ENCODE results near the gene SEMA6A. TPM values are rescaled to one million over a fixed set of nuclear protein-coding genes. Genes with fewer than 3 reads are reported as not detected.
"Not testable (repeated sequence)": the region's sequence is repeated elsewhere in the genome, so short reads cannot be mapped to it uniquely, and the experiment has no call there.

Gene SEMA6A
- total and polyA plus RNA-seq, 2 donors: 6.6 to 54.0 TPM

- WGBS: 89% methylated on average over 5 of the region's 5 CpGs
- Histone ChIP-seq H3K4me1 (ENCODE audit: insufficient read depth) (no peaks in the 10 kb centered on the region), H3K27ac (ENCODE audit: low read depth) (no peak overlapping the region), H3K36me3 (ENCODE audit: insufficient read depth) (no peaks in the 10 kb centered on the region), H3K4me3 (ENCODE audit: low read depth, low read length) (no peak overlapping the region)
- DNase-seq (ENCODE audit: extremely low spot score): no peak
Measured at GRCh38 chr5:116531117-116531516, 43.5 kb downstream of the SEMA6A start.

DNA sequence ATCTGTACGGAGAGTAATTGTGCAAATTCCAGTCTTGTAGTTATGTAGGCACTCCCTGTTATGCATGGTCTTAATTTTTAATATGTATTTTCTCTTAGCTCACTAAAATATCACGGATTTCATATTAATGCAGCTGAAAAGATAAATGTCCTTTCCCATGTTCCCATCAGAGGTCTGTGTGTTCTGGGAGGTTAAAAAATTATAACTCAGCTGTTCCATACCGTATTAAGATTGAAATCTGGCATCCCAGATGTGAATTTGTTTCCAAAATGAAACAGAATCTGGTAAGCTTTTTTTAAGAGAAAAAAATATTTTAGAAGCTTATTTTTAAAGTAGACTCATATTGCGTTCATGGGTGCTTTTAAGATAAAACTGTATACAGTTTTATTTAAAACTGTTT is 44.3 kb downstream of the SEMA6A start:
- no peaks in the 10 kb centered on the region for H3K4me1 ChIP-seq (ENCODE audit: insufficient read depth)
- no peak overlapping the region for H3K4me3 ChIP-seq (ENCODE audit: low read depth, low read length)
- DNase-seq (ENCODE audit: extremely low spot score): no peak
- no peak overlapping the region for H3K27ac ChIP-seq (ENCODE audit: low read depth)
- no peaks in the 10 kb centered on the region for H3K36me3 ChIP-seq (ENCODE audit: insufficient read depth)
- 81% methylated on average over 4 of the region's 4 CpGs for WGBS

- WGBS: 86% methylated on average over 4 of the region's 4 CpGs
- DNase-seq (ENCODE audit: extremely low spot score): no peak
- no peak overlapping the region for H3K4me3 ChIP-seq (ENCODE audit: low read depth, low read length)
- peaks cover 2% of the 10 kb centered on the region for H3K4me1 ChIP-seq (ENCODE audit: insufficient read depth)
- H3K36me3 ChIP-seq (ENCODE audit: insufficient read depth): no peaks in the 10 kb centered on the region
- no peak overlapping the region for H3K27ac ChIP-seq (ENCODE audit: low read depth)
Measured at GRCh38 chr5:116529615-116530014, 45.0 kb downstream of the SEMA6A start.

DNA sequence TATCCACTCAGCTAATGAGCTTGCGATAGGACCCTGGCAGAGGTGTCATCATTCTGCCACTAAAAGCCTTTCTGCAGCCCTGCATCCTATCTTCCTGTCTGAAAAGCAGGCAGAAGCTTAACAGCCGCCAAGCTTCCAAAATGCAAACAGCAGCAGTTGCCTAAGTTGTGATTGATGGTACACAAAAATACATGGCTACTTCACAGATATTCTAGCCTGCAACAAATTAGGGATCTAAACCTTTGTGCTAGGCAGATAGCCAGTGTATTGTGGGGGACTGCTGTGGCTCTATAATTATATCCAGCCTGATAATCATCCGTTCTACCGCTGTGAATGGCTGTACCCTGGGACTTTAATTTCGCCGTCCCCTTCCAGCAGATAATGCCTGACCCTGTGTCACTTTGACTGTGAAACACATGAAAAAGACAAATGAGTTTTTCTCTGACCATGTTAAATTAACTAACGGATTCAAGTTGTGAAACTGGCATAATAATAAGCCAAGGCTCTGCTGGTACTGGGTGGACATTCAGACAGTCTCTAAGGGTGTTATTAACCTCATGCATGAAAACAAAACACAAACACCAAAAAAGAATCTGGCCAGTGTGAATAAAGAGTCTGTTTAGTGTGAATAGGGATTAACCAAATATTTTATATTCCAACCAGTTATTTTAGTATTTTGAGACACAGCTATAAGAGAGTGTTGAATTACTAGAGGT is 45.9 kb downstream of the SEMA6A start:
- 77% methylated on average over 7 of the region's 7 CpGs for WGBS
- Histone ChIP-seq H3K36me3 (ENCODE audit: insufficient read depth) (no peaks in the 10 kb centered on the region), H3K27ac (ENCODE audit: low read depth) (no peak overlapping the region), H3K4me1 (ENCODE audit: insufficient read depth) (peaks cover 2% of the 10 kb centered on the region), H3K4me3 (ENCODE audit: low read depth, low read length) (no peak overlapping the region)
- no peak for DNase-seq (ENCODE audit: extremely low spot score)

DNA sequence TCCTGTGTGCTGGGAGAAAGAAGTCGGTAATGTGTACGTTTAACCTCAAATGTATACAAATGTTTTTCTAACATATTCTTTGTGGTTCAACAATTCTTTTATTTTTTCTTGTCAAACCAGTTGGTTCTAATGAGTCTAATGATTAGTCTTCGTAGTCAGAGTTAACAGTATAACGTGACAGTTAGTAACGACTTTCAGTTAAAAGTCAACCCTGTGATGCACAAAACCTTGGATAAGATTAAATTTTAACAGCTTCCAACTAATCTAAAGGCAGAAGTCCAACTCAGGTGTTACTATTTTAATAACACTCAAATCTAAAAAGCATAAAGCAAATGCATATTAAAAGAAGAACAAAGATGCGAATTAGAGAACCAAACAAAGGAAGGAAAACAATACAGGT is 47.0 kb downstream of the SEMA6A start:
- Histone ChIP-seq H3K36me3 (ENCODE audit: insufficient read depth) (no peaks in the 10 kb centered on the region), H3K27ac (ENCODE audit: low read depth) (no peak overlapping the region), H3K4me1 (ENCODE audit: insufficient read depth) (peaks cover 2% of the 10 kb centered on the region), H3K4me3 (ENCODE audit: low read depth, low read length) (no peak overlapping the region)
- no peak for DNase-seq (ENCODE audit: extremely low spot score)
- 83% methylated on average over 6 of the region's 6 CpGs for WGBS

DNA sequence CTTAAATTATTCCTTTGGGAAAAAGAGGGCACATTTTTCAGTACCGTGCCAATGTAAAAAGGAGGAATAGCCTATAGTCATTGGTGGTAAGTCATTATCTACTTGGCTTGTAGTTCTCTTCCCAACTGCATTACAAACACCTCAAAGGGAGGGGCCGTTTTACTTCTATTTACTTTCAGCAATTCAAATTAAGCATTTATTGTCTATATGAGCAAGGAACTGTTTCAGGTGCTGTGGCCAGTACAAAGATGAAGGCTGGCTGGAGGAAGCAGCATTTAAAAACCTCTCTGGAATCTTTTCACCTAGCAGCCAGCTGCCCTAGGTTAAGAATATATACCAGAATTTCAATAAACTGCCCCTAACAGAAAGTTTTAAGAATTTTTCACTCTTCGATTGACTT is 48.9 kb downstream of the SEMA6A start:
- H3K4me3 ChIP-seq (ENCODE audit: low read depth, low read length): no peak overlapping the region
- WGBS: 94% methylated on average over 3 of the region's 3 CpGs

DNA sequence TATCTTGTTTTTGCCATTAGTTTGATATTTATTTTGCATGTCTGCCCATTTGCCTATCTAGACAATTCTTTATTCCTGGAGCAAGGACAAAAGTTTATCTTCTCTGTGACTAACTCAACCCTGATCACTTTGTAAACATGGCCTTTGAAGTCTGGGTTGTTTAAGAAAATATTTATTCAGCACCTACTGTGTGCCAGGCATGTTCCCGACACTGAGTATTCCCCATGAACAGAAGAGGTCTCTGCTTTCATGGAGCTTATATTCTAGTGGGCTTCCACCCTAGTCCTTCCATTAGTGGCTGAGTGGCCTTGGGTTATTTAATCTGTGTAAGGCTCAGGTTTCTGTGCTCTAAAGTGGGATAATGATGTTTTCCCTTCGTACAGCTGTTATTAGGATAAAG is 49.7 kb downstream of the SEMA6A start:
- 82% methylated on average over 2 of the region's 2 CpGs for WGBS
- Histone ChIP-seq H3K27ac (ENCODE audit: low read depth) (no peak overlapping the region), H3K4me3 (ENCODE audit: low read depth, low read length) (no peak overlapping the region), H3K4me1 (ENCODE audit: insufficient read depth) (peaks cover 2% of the 10 kb centered on the region), H3K36me3 (ENCODE audit: insufficient read depth) (no peaks in the 10 kb centered on the region)
- DNase-seq (ENCODE audit: extremely low spot score): no peak

More for the DNA sequence above, 48.9 kb downstream of the SEMA6A start:
- Histone ChIP-seq H3K36me3 (ENCODE audit: insufficient read depth) (no peaks in the 10 kb centered on the region), H3K4me1 (ENCODE audit: insufficient read depth) (peaks cover 2% of the 10 kb centered on the region), H3K27ac (ENCODE audit: low read depth) (no peak overlapping the region)
- no peak for DNase-seq (ENCODE audit: extremely low spot score)

- WGBS: 72% methylated on average over 3 of the region's 3 CpGs
- no peak overlapping the region for H3K27ac ChIP-seq (ENCODE audit: low read depth)
- no peak for DNase-seq (ENCODE audit: extremely low spot score)
- no peaks in the 10 kb centered on the region for H3K36me3 ChIP-seq (ENCODE audit: insufficient read depth)
- no peak overlapping the region for H3K4me3 ChIP-seq (ENCODE audit: low read depth, low read length)
- H3K4me1 ChIP-seq (ENCODE audit: insufficient read depth): peaks cover 2% of the 10 kb centered on the region
Measured at GRCh38 chr5:116524051-116524904, 50.3 kb downstream of the SEMA6A start.

DNA sequence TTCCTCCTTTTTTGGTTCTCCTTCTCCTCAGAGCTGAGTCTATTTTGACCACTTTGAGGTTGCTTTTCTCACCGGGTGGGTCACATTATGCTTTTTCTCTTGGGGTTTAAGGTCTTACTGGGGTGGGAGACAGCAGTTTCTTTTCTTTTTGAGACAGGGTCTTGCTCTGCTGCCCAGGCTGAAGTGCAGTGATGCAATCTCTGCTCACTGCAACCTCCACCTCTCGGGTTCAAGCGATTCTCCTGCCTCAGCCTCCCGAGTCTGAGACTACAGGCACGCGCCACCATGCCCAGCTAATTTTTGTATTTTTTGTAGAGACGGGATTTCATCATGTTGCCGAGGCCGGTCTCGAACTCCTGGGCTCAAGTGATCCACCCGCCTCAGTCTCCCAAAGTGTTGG is 51.4 kb downstream of the SEMA6A start:
- H3K4me3 ChIP-seq (ENCODE audit: low read depth, low read length); H3K36me3 ChIP-seq (ENCODE audit: insufficient read depth); H3K4me1 ChIP-seq (ENCODE audit: insufficient read depth); H3K27ac ChIP-seq (ENCODE audit: low read depth); DNase-seq (ENCODE audit: extremely low spot score): not testable (repeated sequence)
- 97% methylated on average over 11 of the region's 11 CpGs for WGBS

GRCh38 chr5:116522356-116523136 is 52.1 kb downstream of the SEMA6A start:
- WGBS: 81% methylated on average over 9 of the region's 9 CpGs

GRCh38 chr5:116521173-116521872 is 53.3 kb downstream of the SEMA6A start:
- Histone ChIP-seq H3K27ac (ENCODE audit: low read depth) (no peak overlapping the region), H3K36me3 (ENCODE audit: insufficient read depth) (no peaks in the 10 kb centered on the region), H3K4me1 (ENCODE audit: insufficient read depth) (peaks cover 2% of the 10 kb centered on the region), H3K4me3 (ENCODE audit: low read depth, low read length) (no peak overlapping the region)
- no peak for DNase-seq (ENCODE audit: extremely low spot score)
- 59% methylated on average over 5 of the region's 5 CpGs for WGBS

More at GRCh38 chr5:116522356-116523136, 52.1 kb downstream of the SEMA6A start:
- DNase-seq (ENCODE audit: extremely low spot score): no peak
- Histone ChIP-seq H3K4me1 (ENCODE audit: insufficient read depth) (peaks cover 2% of the 10 kb centered on the region), H3K4me3 (ENCODE audit: low read depth, low read length) (no peak overlapping the region), H3K36me3 (ENCODE audit: insufficient read depth) (no peaks in the 10 kb centered on the region), H3K27ac (ENCODE audit: low read depth) (no peak overlapping the region)

- no peak for DNase-seq (ENCODE audit: extremely low spot score)
- Histone ChIP-seq H3K27ac (ENCODE audit: low read depth) (no peak overlapping the region), H3K36me3 (ENCODE audit: insufficient read depth) (no peaks in the 10 kb centered on the region), H3K4me1 (ENCODE audit: insufficient read depth) (peaks cover 2% of the 10 kb centered on the region), H3K4me3 (ENCODE audit: low read depth, low read length) (no peak overlapping the region)
- WGBS: 66% methylated on average over 1 of the region's 1 CpG
Measured at GRCh38 chr5:116520771-116521170, 53.9 kb downstream of the SEMA6A start.

DNA sequence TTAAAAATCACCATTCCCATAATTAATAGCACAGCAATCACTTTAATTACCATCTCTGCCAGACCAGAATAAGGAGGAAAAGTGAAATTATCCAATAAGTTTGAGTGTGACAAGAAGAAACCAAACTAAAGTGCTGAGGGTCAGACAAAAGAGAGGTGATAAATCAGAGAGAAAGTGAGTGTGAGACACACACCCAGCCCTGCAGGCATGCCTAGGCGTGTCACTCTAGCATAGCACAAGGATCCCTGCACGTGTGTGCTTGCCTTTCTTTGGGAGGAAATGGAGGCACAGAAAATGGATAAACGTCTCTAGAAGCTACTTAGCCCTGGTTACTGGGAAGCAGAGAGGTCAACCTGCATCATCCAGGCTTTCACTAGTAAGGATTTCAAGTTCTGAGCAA is 56.2 kb downstream of the SEMA6A start:
- 81% methylated on average over 3 of the region's 3 CpGs for WGBS
- Histone ChIP-seq H3K4me3 (ENCODE audit: low read depth, low read length) (no peak overlapping the region), H3K36me3 (ENCODE audit: insufficient read depth) (no peaks in the 10 kb centered on the region), H3K27ac (ENCODE audit: low read depth) (no peak overlapping the region), H3K4me1 (ENCODE audit: insufficient read depth) (no peaks in the 10 kb centered on the region)
- no peak for DNase-seq (ENCODE audit: extremely low spot score)
